GM23338 (cell line): ENCODE data around the gene NT5DC3. TPM values are rescaled to one million over a fixed set of nuclear protein-coding genes. Genes with fewer than 3 reads are reported as not detected.

Source experiments
- ATAC-seq: fragments of 200-7000 bp; cut with Tn5 transposase; 3 replicates; pipeline ENCODE4 v1.9.1; 2020
- DNase-seq: peaks from one replicate; pipeline ENCODE4 v3.0.0-alpha.2; 2015; ENCODE audit warnings: low spot score
- H2AFZ ChIP-seq: fragments of 200-600 bp; sonication (generic); 2 replicates; pipeline ENCODE4 v1.8.0; 2016; ENCODE audit warnings: antibody characterized with exemption, mild to moderate bottlenecking, moderate library complexity
- H3F3A ChIP-seq: fragments of 200-600 bp; sonication (generic); replicated peaks from 2 replicates; pipeline ENCODE4 v1.8.0; 2017; ENCODE audit warnings: antibody characterized with exemption, mixed run types, low read depth
- H3K27ac ChIP-seq: fragments of 200-600 bp; sonication (generic); 2 replicates; pipeline ENCODE4 v1.6.1; 2016; ENCODE audit warnings: low read depth
- H3K27me3 ChIP-seq: fragments of 200-600 bp; sonication (generic); 2 replicates; pipeline ENCODE4 v1.8.0; 2016; ENCODE audit warnings: mild to moderate bottlenecking, mixed run types, moderate library complexity; ENCODE audit not compliant: insufficient read depth
- H3K36me3 ChIP-seq: fragments of 200-600 bp; sonication (generic); 2 replicates; pipeline ENCODE4 v1.8.0; 2016; ENCODE audit warnings: mild to moderate bottlenecking; ENCODE audit not compliant: insufficient read depth
- H3K4me1 ChIP-seq: fragments of 200-600 bp; sonication (generic); 2 replicates; pipeline ENCODE4 v1.8.0; 2016; ENCODE audit warnings: mild to moderate bottlenecking, moderate library complexity; ENCODE audit not compliant: insufficient read depth
- H3K4me2 ChIP-seq: fragments of 200-600 bp; sonication (generic); 2 replicates; pipeline ENCODE4 v1.7.1; 2017; ENCODE audit warnings: mixed run types
- H3K4me3 ChIP-seq: fragments of 200-600 bp; sonication (generic); 2 replicates; pipeline ENCODE4 v1.6.1; 2016; ENCODE audit warnings: mixed run types
- H3K79me2 ChIP-seq: fragments of 200-600 bp; sonication (generic); replicated peaks from 2 replicates; pipeline ENCODE4 v1.8.0; 2017; ENCODE audit warnings: mild to moderate bottlenecking; ENCODE audit not compliant: insufficient read depth
- H3K9me2 ChIP-seq: fragments of 200-600 bp; sonication (generic); 2 replicates; pipeline ENCODE4 v1.8.0; 2017; ENCODE audit not compliant: insufficient read depth
- H4K20me1 ChIP-seq: fragments of 200-600 bp; sonication (generic); replicated peaks from 2 replicates; pipeline ENCODE4 v1.8.0; 2017; ENCODE audit warnings: mild to moderate bottlenecking; ENCODE audit not compliant: insufficient read depth
- H3K27ac Mint-ChIP-seq: 2 replicates; pipeline ENCODE4 v1.8.0; 2020; ENCODE audit warnings: inconsistent platforms, mild to moderate bottlenecking, moderate library complexity, mixed read lengths
- H3K27me3 Mint-ChIP-seq: 3 replicates; pipeline ENCODE4 v1.8.0; 2022; ENCODE audit warnings: low read depth, mild to moderate bottlenecking, moderate library complexity, mixed read lengths, inconsistent platforms; ENCODE audit not compliant: insufficient read depth, poor library complexity
- H3K36me3 Mint-ChIP-seq: 3 replicates; pipeline ENCODE4 v1.8.0; 2021; ENCODE audit warnings: low read depth, mild to moderate bottlenecking, inconsistent platforms, moderate library complexity, mixed read lengths
- H3K4me1 Mint-ChIP-seq: 3 replicates; pipeline ENCODE4 v1.8.0; 2020; ENCODE audit warnings: mild to moderate bottlenecking, inconsistent platforms, mixed read lengths
- H3K4me3 Mint-ChIP-seq: 3 replicates; pipeline ENCODE4 v1.8.0; 2021; ENCODE audit warnings: moderate library complexity, mild to moderate bottlenecking, inconsistent platforms, mixed read lengths
- H3K9me3 Mint-ChIP-seq: 3 replicates; pipeline ENCODE4 v1.8.0; 2020; ENCODE audit warnings: moderate library complexity, mild to moderate bottlenecking, inconsistent platforms, mixed read lengths
- ETS1 ChIP-seq: IDR thresholded peaks from 2 replicates; pipeline ENCODE4 v1.6.1; 2016; ENCODE audit warnings: antibody characterized with exemption
- POLR2AphosphoS5 ChIP-seq: IDR thresholded peaks from 2 replicates; pipeline ENCODE4 v1.6.1; 2016; ENCODE audit warnings: antibody characterized with exemption, low read depth
- REST ChIP-seq: IDR thresholded peaks from one replicate; pipeline ENCODE4 v1.6.1; 2018; ENCODE audit warnings: antibody characterized with exemption; ENCODE audit not compliant: unreplicated experiment
- STAT1 ChIP-seq: IDR thresholded peaks from one replicate; pipeline ENCODE4 v1.6.1; 2016; ENCODE audit warnings: antibody characterized with exemption; ENCODE audit not compliant: unreplicated experiment
- ZNF114 ChIP-seq: fragments of 250-450 bp; sonication (Bioruptor Pico); IDR thresholded peaks from 2 replicates; pipeline ENCODE4 v1.5.0; 2020; ENCODE audit warnings: mild to moderate bottlenecking, moderate library complexity
- polyA plus RNA-seq: library from polyadenylated mRNA; unstranded; fragments of >200 nt; fragmentation: Nextera tagmentation; extraction: Ambion mirVana; gene quantifications from 2 replicates; pipeline ENCODE4 v1.2.1, GENCODE V29; 2016
- total RNA-seq: library from RNA; depleted of rRNA; stranded (reverse); fragments of >200 nt; shearing (Covaris generic); gene quantifications from 2 replicates; pipeline ENCODE4 v1.2.3, GENCODE V29; 2014
- TF ChIP-seq, protein P1 (sequence below): fragments of 250-450 bp; sonication (Bioruptor Pico); IDR thresholded peaks from 2 replicates; pipeline ENCODE4 v1.5.0; 2020; ENCODE audit warnings: mild to moderate bottlenecking, moderate library complexity

NT5DC3 gene
- total and polyA plus RNA-seq, 2 experiments from 2014 or later = 2.2 to 12.5 TPM

DNA sequence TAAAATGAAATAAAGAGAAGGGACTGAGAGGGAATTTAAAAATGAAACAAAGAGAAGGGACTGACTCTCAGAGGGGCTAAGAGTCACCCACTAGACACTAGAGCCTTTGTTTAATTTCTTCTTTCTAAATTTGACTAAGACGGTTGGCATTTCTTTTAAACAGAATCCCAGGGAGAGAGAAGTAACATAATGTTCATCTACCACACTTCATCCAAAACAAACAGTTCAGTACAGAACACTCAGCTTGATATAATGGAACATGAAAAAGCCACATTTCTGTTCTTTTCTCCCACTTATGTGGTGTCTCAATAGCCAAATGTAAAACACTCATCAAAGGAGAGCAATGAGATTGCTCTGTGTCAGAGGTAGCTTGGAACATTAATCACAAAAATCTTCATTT is 10.1 kb upstream of the NT5DC3 start:
- Mint-ChIP-seq H3K4me1 (peaks cover 7% of the 10 kb centered on the region), H3K27ac (no peak overlapping the region), H3K36me3 (no peaks in the 10 kb centered on the region), H3K27me3 (peaks cover 2% of the 10 kb centered on the region), H3K4me3 (no peak overlapping the region), H3K9me3 (no peaks in the 10 kb centered on the region)
- no peaks in the 10 kb centered on the region for H3K27me3 ChIP-seq
- ATAC-seq = no peak
- no peaks in the 10 kb centered on the region for H3K9me2 ChIP-seq
- H3F3A ChIP-seq = no peaks in the 10 kb centered on the region
- no peak overlapping the region for H3K4me3 ChIP-seq
- H3K4me2 ChIP-seq = no peak overlapping the region
- no peak overlapping the region for H2AFZ ChIP-seq
- DNase-seq = no peak
- no peaks in the 10 kb centered on the region for H4K20me1 ChIP-seq
- no peak overlapping the region for H3K27ac ChIP-seq
- H3K79me2 ChIP-seq = no peaks in the 10 kb centered on the region
- H3K4me1 ChIP-seq = no peaks in the 10 kb centered on the region
- no peak for TF ChIP-seq POLR2AphosphoS5
- TF ChIP-seq STAT1 = no peak
- no peak for TF ChIP-seq REST
- TF ChIP-seq ETS1 = no peak
- no peak for TF ChIP-seq ZNF114 (CRISPR knock-in tag)
- TF ChIP-seq, protein P1, sequence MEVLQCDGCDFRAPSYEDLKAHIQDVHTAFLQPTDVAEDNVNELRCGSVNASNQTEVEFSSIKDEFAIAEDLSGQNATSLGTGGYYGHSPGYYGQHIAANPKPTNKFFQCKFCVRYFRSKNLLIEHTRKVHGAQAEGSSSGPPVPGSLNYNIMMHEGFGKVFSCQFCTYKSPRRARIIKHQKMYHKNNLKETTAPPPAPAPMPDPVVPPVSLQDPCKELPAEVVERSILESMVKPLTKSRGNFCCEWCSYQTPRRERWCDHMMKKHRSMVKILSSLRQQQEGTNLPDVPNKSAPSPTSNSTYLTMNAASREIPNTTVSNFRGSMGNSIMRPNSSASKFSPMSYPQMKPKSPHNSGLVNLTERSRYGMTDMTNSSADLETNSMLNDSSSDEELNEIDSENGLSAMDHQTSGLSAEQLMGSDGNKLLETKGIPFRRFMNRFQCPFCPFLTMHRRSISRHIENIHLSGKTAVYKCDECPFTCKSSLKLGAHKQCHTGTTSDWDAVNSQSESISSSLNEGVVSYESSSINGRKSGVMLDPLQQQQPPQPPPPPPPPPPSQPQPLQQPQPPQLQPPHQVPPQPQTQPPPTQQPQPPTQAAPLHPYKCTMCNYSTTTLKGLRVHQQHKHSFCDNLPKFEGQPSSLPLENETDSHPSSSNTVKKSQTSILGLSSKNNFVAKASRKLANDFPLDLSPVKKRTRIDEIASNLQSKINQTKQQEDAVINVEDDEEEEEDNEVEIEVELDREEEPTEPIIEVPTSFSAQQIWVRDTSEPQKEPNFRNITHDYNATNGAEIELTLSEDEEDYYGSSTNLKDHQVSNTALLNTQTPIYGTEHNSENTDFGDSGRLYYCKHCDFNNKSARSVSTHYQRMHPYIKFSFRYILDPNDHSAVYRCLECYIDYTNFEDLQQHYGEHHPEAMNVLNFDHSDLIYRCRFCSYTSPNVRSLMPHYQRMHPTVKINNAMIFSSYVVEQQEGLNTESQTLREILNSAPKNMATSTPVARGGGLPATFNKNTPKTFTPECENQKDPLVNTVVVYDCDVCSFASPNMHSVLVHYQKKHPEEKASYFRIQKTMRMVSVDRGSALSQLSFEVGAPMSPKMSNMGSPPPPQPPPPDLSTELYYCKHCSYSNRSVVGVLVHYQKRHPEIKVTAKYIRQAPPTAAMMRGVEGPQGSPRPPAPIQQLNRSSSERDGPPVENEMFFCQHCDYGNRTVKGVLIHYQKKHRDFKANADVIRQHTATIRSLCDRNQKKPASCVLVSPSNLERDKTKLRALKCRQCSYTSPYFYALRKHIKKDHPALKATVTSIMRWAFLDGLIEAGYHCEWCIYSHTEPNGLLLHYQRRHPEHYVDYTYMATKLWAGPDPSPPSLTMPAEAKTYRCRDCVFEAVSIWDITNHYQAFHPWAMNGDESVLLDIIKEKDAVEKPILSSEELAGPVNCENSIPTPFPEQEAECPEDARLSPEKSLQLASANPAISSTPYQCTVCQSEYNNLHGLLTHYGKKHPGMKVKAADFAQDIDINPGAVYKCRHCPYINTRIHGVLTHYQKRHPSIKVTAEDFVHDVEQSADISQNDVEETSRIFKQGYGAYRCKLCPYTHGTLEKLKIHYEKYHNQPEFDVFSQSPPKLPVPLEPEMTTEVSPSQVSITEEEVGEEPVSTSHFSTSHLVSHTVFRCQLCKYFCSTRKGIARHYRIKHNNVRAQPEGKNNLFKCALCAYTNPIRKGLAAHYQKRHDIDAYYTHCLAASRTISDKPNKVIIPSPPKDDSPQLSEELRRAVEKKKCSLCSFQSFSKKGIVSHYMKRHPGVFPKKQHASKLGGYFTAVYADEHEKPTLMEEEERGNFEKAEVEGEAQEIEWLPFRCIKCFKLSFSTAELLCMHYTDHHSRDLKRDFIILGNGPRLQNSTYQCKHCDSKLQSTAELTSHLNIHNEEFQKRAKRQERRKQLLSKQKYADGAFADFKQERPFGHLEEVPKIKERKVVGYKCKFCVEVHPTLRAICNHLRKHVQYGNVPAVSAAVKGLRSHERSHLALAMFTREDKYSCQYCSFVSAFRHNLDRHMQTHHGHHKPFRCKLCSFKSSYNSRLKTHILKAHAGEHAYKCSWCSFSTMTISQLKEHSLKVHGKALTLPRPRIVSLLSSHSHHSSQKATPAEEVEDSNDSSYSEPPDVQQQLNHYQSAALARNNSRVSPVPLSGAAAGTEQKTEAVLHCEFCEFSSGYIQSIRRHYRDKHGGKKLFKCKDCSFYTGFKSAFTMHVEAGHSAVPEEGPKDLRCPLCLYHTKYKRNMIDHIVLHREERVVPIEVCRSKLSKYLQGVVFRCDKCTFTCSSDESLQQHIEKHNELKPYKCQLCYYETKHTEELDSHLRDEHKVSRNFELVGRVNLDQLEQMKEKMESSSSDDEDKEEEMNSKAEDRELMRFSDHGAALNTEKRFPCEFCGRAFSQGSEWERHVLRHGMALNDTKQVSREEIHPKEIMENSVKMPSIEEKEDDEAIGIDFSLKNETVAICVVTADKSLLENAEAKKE (CRISPR knock-in tag) = no peak
- H3K36me3 ChIP-seq = no peaks in the 10 kb centered on the region
